CD4-positive, alpha-beta T cell treated with Interleukin-17A for 1 hour (primary cell): ENCODE data around the gene ZBTB47.

Experiments
- DNase-seq: peaks from one replicate; pipeline ENCODE4 v3.0.0-alpha.2; 2020

ZBTB47 gene

DNA sequence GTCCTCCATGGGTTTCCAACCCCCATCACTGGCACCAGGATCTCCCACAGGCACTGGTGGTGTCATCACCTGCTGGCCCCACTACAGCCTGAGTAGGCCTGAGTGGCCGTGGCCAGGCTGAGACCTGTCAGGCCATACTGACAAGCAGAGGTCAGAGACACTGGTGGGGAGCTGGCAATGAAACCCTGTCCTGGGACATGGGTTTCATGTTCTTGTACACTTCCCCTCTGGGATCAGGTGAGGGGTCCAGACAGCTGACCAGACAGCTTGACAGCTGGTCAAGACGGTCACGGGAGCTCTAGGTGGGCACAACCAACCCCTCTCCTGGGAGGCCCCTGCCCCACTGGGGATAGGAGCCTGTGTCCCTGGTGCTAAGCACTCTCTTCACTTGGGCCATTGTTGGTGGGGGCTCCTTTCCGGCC lies 13.1 kb downstream of the ZBTB47 start:
- no peak for DNase-seq

DNA sequence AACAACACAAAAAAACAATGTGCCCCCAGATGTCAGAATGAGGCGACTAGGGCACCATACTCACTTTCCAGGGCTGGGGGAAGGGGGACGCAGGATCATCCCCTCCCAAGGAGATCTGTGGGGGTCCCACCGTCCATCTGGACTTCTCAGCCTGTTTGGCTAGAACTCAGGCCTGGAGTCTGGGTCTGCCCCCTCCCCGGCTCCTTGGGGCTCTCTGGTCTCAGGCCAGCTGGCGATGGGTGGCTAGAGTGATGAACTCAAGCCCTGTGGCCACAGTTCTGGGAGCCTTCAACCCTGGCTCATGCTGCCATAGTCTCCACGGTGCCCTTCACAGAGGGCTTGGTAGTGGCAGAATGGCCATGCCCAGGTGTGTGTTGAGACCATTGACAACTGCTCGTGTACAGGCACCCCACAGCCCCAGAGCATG lies 13.6 kb downstream of the ZBTB47 start:
- DNase-seq = no peak

DNA sequence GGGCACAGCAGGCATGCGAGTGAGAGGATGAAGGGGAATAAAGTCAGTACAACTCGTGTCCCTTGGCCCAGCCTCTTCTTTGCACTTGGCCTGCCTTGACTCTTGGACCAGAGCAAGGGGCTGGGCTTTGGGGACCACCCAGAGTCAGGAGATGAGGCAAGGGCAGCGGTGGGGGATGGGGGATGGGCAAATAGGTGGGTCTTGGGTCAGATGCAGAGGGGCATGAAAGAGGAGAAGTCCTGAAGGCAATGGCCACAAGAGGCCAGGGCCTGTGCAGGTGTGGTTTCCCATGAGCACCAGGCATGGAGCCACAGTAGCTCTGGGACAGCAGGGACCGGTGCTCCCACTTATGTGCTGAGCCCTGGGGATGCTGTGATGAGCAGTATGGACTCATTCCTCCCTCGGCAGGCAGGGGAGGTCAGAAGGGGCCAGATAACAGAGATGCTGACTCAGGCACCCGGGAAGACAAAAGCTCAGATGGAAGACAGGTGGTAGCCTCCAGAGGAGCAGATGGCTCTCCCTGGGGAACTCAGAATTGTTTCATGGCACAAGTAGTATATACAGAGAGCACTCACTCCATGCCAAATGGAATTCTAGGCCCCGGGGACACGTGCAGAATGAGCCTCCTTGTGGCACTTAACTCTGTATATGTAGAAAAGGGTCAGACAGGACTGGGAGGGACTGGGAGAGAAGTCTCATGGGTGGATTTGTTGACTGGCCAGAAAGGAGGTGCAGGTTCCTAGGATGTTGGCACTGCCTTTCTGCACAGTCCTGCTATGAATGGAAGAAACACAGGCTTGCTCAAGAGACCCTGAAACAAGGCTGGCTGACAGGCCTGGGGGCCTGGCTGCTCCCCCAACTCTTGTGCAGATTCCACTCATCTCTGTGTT lies 14.3 kb downstream of the ZBTB47 start:
- DNase-seq = no peak

DNA sequence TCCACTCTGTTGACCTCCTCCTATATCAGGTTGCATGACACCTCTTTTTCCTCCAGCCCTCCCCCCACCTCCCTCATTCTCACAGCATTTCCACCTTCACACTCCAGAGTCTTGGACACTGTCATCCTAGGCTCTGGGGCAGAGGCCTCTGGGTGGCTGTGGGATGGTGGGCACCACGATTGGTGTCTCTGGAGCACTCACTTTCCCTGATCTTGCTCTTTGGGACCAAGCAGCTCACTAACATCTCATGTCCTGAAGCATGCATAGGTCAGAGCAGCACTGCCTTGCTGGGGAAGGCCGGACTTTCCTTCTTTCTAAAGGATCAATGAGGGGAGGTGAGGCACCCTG lies 14.9 kb downstream of the ZBTB47 start:
- DNase-seq = no peak

DNA sequence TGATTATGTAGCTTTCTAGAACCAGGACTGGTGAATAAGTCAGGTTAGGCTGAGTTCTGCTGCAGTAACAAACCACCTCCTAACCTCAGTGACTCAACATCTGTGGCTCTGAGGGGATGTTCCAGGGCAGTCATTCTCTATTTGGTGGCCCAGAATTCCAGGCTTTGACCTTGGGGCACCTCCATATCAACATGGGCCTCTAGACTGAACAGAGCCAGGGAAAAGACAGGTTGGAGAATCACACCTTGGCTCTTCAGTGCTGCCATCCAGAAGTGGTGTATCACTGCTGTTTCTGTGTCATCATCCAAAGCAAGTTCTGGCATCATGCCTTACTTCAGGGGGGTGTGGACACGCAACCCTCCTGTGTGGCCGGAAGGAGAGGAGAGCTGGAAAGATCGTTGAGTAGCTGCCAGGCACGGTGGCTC lies 15.3 kb downstream of the ZBTB47 start:
- no peak for DNase-seq

DNA sequence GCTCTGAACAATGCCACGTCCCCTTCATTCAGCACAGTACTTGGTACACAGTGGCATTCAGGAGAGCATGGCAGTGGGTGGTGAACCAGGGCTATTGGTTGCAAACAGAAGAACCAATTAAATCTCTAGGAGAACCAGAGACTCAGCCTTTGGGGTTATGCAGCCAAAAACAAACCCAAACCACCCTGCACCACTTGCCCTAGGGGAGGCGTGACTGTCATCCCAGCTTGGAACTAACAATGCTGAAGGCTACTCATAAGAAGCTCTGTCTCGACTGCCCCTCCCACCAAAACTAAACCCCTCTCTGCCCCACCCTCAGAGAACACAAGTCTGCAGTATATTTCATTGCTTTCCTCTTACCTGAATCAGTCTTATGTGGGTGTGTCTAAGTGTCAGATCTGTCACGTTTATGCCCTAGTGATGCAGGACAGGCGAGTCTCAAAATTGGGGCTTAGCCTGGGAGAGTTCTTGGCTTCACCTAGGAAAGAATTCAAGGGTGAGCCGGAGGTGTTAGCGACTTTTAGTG lies 16.6 kb downstream of the ZBTB47 start:
- DNase-seq = no peak

DNA sequence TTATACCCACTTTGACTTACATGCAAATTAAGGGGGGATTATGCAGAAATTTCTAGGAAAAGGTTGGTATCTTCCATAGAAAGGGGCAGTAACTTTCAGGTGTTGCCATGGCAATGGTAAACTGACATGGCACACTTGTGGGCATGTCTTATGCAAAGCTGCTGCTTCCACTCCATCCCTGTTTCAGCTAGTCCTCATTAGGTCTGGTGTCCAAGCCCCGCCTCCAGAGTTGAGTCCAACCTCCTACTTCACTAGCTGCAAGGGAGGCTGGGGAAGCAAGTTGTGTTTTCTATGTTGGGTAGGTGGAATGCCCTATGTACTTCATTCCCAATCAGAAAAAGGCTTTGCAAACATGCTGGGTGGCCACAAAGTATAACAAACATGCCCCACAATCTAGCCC lies 17.2 kb downstream of the ZBTB47 start:
- no peak for DNase-seq

DNA sequence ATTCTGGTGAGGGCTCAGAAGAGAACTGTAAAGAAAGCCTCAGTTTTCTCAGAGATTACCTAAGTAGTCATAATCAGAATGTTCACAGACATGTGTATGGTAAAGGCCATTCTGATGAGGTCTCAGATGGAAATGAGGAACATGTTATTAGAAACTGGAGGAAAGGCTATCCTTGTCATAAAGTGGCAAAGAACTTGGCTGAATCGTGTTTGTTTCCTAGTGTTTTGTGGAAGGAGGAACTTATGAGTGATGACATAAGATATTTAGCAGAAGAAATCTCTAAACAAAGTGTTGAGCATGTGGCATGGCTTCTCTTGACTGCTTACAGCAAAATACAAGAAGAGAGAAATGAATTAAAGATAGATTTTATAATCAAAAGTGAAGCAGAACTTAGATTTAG lies 19.0 kb downstream of the ZBTB47 start:
- no peak for DNase-seq

DNA sequence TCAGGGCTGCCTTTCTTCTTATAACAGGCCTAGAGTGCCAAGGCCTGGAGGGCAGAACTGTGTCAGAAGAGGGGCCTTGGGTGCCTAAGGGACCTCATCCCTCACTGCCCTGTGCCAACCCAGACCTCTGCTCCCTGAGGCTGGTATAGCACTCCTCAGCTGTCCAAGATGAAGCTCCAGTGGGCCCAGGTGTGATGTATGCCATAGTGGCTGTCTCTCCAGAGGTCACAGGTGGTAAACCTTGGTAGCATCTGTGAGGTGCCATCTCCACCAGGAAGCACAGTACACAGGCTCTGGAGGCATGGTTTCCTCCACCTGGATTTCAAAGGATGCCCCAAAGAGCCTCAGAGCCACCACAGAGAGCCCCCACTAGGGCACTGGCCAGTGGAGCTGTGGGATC lies 19.6 kb downstream of the ZBTB47 start:
- no peak for DNase-seq

DNA sequence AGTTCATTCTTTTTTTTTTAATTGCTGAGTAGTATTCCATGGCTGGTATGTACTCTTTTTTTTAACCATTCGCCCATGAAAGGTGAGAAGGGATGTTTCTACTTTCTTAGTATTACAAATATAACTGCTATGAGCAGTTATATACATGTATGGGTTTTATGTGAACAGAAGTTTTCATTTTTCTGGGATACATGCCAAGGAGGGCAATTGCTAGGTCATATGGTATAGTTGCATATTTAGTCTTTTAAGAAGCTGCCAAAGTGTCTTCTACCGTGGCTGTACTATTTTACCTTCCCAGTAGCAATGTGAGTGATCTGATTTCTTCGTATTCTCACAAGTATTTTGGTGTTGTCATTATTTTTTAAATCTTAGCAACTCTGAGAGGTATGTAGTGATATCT lies 20.6 kb downstream of the ZBTB47 start:
- DNase-seq = no peak

DNA sequence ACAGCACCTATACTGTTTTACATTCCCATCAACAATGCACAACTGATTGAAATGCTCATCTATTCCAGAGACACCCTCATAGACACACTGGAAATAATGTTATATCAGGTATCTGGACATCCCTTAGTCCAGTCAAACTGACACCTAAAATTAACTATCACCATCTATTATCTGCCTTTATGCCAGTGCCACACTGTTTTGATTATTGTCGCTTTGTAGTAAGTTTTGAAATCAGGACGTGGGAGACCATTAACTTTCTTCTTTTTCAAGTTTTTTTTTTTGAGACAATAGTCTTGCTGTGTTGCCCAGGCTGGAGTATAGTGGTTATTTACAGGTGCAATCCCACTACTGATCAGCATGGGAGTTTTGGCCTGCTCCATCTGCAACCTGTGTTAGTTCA lies 22.4 kb downstream of the ZBTB47 start:
- DNase-seq = no peak

DNA sequence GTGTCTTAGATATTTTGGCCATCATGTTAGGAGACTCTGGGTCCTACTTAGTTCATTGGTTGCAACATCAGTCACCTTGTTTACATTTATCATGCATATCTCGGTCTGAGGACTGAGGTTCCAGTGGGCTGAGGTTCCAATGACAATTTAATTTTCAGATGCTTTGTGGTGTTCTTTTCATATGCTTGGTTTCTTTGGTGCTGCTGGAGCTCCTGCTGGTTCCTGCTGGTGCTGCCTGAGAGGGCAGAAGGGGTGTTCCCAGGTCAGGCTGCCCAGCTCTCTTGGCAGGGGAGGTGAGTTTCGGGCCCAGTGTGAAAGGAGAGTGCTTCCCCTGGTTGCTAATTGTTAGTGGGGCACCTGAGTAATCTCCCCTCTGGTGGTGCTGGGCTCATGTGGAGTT lies 24.9 kb downstream of the ZBTB47 start:
- no peak for DNase-seq

DNA sequence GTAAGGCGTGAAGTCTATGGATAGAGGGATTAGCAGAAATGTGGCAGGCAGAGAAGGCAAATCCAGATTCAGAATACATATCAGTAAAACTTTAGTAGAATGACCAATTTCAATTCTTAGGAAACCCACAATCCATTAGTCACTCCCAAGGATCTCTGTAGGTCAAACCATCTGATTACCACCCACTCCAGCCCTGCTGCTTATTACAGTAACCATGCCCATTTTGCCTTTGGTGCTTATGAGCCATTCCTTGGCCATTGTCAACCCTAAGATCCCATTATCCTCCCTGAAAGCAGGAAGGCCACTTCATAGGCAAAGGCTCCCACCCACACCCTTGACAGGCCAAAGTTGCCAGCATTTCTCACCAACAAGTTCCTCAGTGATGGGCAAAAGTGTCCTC lies 26.8 kb downstream of the ZBTB47 start:
- no peak for DNase-seq

DNA sequence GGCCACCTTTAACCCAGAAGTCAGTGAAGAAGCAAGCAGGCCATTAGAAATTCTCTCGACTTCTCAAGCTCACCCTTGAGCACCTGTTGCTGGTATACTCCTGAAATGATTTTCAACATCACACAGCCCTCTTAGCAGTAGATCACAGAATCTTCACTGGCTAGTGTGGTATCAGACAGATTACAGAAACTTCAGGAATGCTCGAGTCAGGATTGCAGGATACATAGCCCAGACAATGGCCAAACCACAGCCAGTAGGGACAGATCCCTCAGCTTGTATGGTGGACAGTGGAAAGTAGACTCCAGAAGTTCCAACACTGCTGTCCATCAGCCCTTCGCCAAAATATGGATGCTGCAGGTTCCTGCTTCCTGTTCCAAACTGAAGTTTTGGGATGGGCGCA lies 27.3 kb downstream of the ZBTB47 start:
- no peak for DNase-seq

DNA sequence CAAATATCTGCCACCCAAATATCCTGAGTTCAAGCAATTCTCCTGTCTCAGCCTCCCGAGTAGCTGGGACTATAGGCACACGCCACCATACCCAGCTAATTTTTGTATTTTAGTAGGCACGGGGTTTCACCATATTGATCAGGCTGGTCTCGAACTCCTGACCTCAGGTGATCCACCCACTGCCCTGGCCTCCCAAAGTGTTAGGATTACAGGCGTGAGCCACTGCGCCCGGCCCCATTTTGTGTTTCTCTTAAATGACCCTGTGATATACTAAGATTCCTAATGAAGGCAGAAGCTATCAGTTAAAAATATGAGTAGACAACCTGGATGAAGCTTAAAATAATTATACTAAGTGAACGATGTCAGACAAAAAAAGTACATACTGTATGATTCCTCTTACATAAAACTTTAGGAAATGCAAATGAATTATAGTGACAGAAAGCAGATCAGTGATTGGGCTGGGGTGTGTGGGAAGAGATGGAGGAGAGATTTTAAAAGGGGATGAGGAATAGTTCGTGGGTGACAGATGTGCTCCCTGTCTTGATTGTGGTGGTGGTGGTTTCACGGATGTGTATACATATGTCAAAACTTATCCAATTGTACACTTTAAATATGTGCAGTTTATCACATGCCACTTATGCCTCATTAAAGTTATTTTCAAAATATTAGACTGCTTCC lies 28.0 kb downstream of the ZBTB47 start:
- DNase-seq = no peak

DNA sequence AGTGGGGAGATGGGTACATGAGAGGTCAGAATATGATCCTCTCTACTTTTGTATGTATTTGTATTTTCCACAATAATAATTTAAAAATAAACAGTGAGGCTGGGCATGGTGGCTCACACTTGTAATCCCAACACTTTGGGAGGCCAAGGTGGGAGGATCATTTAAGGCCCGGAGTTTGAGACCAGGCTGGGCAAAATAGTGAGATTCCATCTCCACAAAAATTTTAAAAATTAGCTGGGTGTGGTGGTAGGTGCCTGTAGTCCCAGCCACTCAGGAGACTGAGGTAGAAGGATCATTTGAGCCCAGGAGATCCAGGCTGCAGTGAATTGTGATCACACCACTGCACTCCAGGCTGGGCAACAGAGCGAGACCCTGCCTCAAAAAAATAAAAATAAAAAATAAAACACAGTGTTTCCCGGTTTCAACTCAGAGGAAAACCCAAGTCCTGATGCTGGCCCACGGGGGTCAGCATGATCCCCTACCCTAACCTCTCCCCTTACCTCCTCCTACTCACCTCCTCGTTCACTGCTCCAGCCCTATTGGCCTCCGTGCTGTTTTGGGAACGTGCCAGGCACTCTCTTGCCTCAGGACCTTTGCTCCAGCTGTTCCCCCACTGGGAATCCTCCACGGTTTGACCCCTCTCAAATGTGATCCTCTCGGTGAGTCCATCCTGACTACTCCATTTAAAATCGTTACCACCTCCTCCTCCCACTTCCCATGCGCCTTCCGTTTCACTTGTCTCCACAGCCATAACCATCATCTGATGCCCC lies 29.0 kb downstream of the ZBTB47 start:
- DNase-seq = no peak

DNA sequence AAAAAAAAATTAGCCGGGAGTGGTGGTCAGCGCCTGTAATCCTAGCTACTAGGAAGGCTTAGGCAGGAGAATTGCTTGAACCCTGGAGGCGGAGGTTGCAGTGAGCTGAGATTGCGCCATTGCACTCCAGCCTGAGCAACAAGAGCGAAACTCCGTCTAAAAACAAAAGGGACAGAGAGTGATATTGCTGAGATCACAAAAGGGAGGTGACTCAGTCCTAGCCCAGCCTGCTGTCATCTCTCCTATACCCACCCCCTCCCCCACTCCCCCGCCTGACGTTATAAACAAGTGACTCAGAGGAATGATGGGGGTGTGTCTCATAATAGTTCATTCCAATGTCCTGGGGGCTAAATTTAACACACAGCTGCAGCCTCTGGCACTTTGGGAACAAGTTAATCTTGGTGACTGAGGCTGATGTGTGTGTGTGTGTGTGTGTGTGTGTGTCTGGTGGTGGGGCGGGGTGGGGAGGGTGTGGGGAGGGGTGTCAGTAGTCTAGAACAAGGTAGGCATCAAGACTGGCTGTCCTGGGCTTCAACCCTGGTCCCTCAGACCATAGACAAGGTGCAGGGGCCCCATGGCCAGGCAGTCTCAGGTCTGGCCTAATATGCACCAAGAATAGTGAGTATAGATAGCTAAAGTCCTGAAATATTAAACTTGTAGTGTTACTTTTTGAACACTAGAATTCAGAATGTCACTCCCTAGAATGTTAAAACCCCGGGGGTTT lies 30.5 kb downstream of the ZBTB47 start:
- no peak for DNase-seq

DNA sequence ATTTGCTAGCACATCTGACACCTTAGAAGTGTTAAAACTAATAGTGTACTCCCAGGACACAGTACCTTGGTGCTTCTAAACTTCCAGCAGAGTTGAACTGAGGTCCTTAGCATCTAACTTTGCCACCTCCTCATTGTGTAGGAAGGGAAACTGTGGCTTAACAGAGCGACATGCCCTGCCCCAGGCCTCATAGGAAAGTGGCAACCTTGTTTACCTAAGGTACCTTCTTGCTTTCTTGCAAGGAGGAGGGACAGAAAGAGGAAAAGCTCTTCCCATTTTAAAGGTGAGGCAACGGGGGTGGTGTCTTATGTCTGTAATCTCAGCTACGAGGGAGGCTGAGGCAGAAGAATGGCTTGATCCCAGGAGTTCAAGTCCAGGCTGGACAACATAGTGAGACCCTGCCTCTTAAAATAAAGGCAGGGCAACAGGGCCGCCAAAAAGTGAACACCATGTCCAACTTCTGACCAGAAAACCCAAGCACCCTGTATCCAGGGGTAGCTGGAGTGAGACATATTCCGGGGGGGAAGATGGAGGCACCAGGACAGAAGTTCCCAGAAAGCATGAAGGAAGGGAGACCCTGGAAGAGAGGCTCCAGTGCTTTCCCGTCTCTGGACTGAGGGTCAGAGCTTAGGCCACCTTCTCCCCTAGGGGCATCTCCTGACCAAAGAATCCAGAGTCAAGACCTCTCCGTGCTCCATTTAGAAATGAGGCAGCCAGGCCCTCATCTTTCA lies 31.3 kb downstream of the ZBTB47 start:
- DNase-seq = no peak

DNA sequence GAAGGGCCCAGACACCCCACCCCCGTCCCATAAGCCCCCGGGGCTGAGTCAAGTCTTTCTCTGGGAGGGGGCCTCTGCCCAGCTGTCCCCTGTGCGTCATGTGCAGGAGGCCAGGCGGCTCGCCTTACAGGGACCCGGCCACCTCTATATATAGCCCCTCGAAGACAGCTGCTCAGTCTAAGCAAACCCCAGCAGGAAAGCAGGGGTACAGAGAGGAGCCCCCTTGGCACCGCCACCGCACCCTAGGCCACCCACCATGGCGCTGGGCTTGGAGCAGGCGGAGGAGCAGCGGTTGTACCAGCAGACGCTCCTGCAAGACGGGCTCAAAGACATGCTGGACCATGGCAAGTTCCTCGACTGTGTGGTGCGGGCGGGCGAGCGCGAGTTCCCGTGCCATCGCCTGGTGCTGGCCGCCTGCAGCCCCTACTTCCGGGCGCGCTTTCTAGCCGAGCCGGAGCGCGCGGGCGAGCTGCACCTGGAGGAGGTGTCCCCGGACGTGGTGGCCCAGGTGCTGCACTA lies 31.9 kb downstream of the ZBTB47 start, which contains the start of gene KLHL40:
KLHL40 (plus strand) TSS at position 175 of the 519 bp plus-strand sequence; CDS start at position 257, 82 bp downstream.
- DNase-seq = no peak

DNA sequence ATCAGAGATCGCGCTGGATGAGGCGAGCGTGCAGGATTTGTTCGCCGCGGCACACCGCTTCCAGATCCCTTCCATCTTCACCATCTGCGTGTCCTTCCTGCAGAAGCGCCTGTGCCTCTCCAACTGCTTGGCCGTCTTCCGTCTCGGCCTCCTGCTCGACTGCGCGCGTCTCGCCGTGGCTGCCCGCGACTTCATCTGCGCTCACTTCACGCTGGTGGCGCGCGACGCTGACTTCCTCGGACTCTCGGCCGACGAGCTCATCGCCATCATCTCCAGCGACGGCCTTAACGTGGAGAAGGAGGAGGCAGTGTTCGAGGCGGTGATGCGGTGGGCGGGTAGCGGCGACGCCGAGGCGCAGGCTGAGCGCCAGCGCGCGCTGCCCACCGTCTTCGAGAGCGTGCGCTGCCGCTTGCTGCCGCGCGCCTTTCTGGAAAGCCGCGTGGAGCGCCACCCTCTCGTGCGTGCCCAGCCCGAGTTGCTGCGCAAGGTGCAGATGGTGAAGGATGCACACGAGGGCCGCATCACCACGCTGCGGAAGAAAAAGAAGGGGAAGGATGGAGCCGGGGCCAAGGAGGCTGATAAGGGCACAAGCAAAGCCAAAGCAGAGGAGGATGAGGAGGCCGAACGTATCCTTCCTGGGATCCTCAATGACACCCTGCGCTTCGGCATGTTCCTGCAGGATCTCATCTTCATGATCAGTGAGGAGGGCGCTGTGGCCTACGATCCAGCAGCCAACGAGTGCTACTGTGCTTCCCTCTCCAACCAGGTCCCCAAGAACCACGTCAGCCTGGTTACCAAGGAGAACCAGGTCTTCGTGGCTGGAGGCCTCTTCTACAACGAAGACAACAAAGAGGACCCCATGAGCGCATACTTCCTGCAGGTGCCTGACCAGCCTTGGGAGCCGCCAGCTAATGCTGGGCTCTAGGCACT lies 32.7 kb downstream of the ZBTB47 start:
- DNase-seq = no peak
